ENCODE results near the gene WWOX. TPM values are rescaled to one million over a fixed set of nuclear protein-coding genes. Genes with fewer than 3 reads are reported as not detected.

The WWOX gene
- total and polyA plus RNA-seq, 10 donors, result 5.9 to 90.3 (median 26.4) TPM

GRCh38 chr16:78560997-78561396 is 461.5 kb downstream of the WWOX start:
- H3K27ac ChIP-seq, result no peak overlapping the region
- H3K27me3 ChIP-seq (replicated peaks in 1 of 7), result no peaks in the 10 kb centered on the region
- peaks cover 0 to 2% (median 0%) of the 10 kb centered on the region in 6 donors for H3K4me1 ChIP-seq
- DNase-seq, result no peak
- 88 to 97% (median 94%) methylated on average over 1 of the region's 1 CpG for WGBS, 5 donors
- intact Hi-C loops (cut with DNase I; ENCODE audit: low total_unique reads), result no loop called here
- no peak for TF ChIP-seq POLR2A (IDR thresholded peaks at IDR 0.05)
- TF ChIP-seq POLR2AphosphoS5 (IDR thresholded peaks at IDR 0.05), result no peak
- TF ChIP-seq CTCF (IDR thresholded peaks at IDR 0.05 in 8 of 11, conservative IDR thresholded peaks at IDR 0.05 in 3 of 11), result no peak
- H3K9me3 ChIP-seq, result peaks cover 0 to 6% (median 0%) of the 10 kb centered on the region in 8 donors
- no peak overlapping the region for H3K4me3 ChIP-seq
- no peaks in the 10 kb centered on the region for H3K36me3 ChIP-seq

- Histone ChIP-seq H3K9me3 (peaks cover 0 to 6% (median 0%) of the 10 kb centered on the region in 8 donors), H3K4me3 (no peak overlapping the region), H3K27ac (no peak overlapping the region), H3K36me3 (no peaks in the 10 kb centered on the region), H3K27me3 (replicated peaks in 1 of 7) (no peaks in the 10 kb centered on the region), H3K4me1 (peaks cover 0 to 11% (median 0%) of the 10 kb centered on the region in 6 donors)
- WGBS, 5 donors, result 86 to 95% (median 90%) methylated on average over 6 of the region's 6 CpGs
- no peak for DNase-seq
- intact Hi-C loops (cut with DNase I; ENCODE audit: low total_unique reads), result no loop called here
- TF ChIP-seq POLR2AphosphoS5 (IDR thresholded peaks at IDR 0.05), result no peak
- no peak for TF ChIP-seq POLR2A (IDR thresholded peaks at IDR 0.05)
- TF ChIP-seq CTCF (IDR thresholded peaks at IDR 0.05 in 8 of 11, conservative IDR thresholded peaks at IDR 0.05 in 3 of 11), result no peak
Measured at GRCh38 chr16:78562111-78562510, 462.7 kb downstream of the WWOX start.

GRCh38 chr16:78562650-78563049 is 463.2 kb downstream of the WWOX start:
- H3K27ac ChIP-seq, result no peak overlapping the region
- no peak for TF ChIP-seq CTCF (IDR thresholded peaks at IDR 0.05 in 8 of 11, conservative IDR thresholded peaks at IDR 0.05 in 3 of 11)
- TF ChIP-seq POLR2AphosphoS5 (IDR thresholded peaks at IDR 0.05), result no peak
- no peak for TF ChIP-seq POLR2A (IDR thresholded peaks at IDR 0.05)
- peaks cover 0 to 6% (median 0%) of the 10 kb centered on the region in 8 donors for H3K9me3 ChIP-seq
- no peak overlapping the region for H3K4me3 ChIP-seq
- no peaks in the 10 kb centered on the region for H3K27me3 ChIP-seq (replicated peaks in 1 of 7)
- H3K36me3 ChIP-seq, result no peaks in the 10 kb centered on the region
- intact Hi-C loops (cut with DNase I; ENCODE audit: low total_unique reads), result no loop called here
- DNase-seq, result no peak
- 76 to 88% (median 82%) methylated on average over 8 of the region's 8 CpGs for WGBS, 5 donors
- peaks cover 0 to 11% (median 0%) of the 10 kb centered on the region in 6 donors for H3K4me1 ChIP-seq

DNA sequence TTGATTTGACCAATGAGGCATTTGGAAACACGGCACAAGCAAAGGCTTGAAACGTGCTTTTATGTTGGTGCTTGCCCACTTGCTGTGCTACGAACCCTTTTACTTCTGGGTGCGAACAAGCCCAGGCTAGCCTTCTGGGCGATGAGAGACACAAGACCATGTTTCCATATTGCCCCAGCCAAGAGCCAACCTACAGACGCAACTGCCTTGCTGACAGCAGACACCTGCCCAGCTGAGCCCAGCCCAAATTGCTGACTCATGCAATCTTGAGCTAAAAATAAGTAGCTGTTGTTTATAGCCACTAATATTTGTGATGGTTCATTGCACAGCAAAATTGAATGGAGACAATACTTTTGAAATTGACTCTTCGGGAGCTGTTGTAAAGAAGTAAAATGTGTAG is 464.5 kb downstream of the WWOX start:
- TF ChIP-seq CTCF (IDR thresholded peaks at IDR 0.05 in 8 of 11, conservative IDR thresholded peaks at IDR 0.05 in 3 of 11) (no peak), POLR2A (IDR thresholded peaks at IDR 0.05) (no peak), POLR2AphosphoS5 (IDR thresholded peaks at IDR 0.05) (no peak)
- peaks cover 0 to 11% (median 0%) of the 10 kb centered on the region in 6 donors for H3K4me1 ChIP-seq
- peaks cover 0 to 6% (median 0%) of the 10 kb centered on the region in 8 donors for H3K9me3 ChIP-seq
- 77 to 94% (median 90%) methylated on average over 7 of the region's 7 CpGs for WGBS, 5 donors
- H3K27ac ChIP-seq, result no peak overlapping the region
- H3K27me3 ChIP-seq (replicated peaks in 1 of 7), result no peaks in the 10 kb centered on the region
- intact Hi-C loops (cut with DNase I; ENCODE audit: low total_unique reads), result no loop called here
- no peaks in the 10 kb centered on the region for H3K36me3 ChIP-seq
- DNase-seq, result no peak
- no peak overlapping the region for H3K4me3 ChIP-seq
